GM12878 (cell line): ENCODE results near the gene FAM222A. TPM values are rescaled to one million over a fixed set of nuclear protein-coding genes. Genes with fewer than 3 reads are reported as not detected.

Experiments
- ATAC-seq: fragments of 200-7000 bp; cut with Tn5 transposase; 3 replicates; pipeline ENCODE4 v1.9.1; 2020; ENCODE audit warnings: mild to moderate bottlenecking, moderate library complexity
- BruUV-seq: library from RNA; stranded (reverse); fragments of 400-500 nt; replicated peaks from 2 replicates; lab custom pipeline; 2021; lab: Mats Ljungman, UMichigan
- CTCF ChIA-PET: fragments of 300-600 bp; sonication (Branson Sonifier 250); formaldehyde crosslinking; extraction: SDS; loops from one replicate; lab custom pipeline; 2021; ENCODE audit warnings: inconsistent platforms; lab: Yijun Ruan, JAX
- POLR2A ChIA-PET: fragments of 350-600 bp; formaldehyde crosslinking; extraction: SDS; loops from one replicate; lab custom pipeline; 2021; ENCODE audit warnings: inconsistent platforms; lab: Charles Lee
- RAD21 ChIA-PET: fragments of 300-600 bp; sonication (Branson Sonifier 250); formaldehyde crosslinking; loops from one replicate; lab custom pipeline; 2023; ENCODE audit warnings: antibody characterized with exemption; ENCODE audit not compliant: unreplicated experiment; lab: Charles Lee
- SMC1A ChIA-PET: fragments of 300-600 bp; sonication (Branson Sonifier 250); formaldehyde crosslinking; loops from one replicate; lab custom pipeline; 2023; ENCODE audit not compliant: unreplicated experiment, uncharacterized antibody; lab: Charles Lee
- DNase-seq: peaks from one replicate; pipeline ENCODE4 v3.0.0-alpha.2; 2011; ENCODE audit warnings: low read depth, low spot score
- FAIRE-seq: peaks from 3 replicates; lab custom pipeline; 2011; peaks lifted over from hg19 to GRCh38; lab: Jason Lieb, UNC
- H2AFZ ChIP-seq: 2 replicates; pipeline ENCODE4 v1.6.0; 2011; ENCODE audit warnings: low read depth, low read length, control low read depth; ENCODE audit not compliant: control insufficient read depth
- H3K27ac ChIP-seq: 2 replicates; pipeline ENCODE4 v1.5.1; 2011; ENCODE audit warnings: control low read depth; ENCODE audit not compliant: control insufficient read depth, insufficient read depth
- H3K27me3 ChIP-seq, 2 experiments: replicated peaks in 1 of 2; 2 replicates each; pipeline versions ENCODE4 v1.6.0 to v1.6.1; 2011; ENCODE audit warnings: low read length in 1 of 2; ENCODE audit not compliant: control insufficient read depth in 2 of 2, insufficient read depth in 2 of 2
- H3K36me3 ChIP-seq, 2 experiments: 2 replicates each; pipeline ENCODE4 v1.5.1; 2011; ENCODE audit warnings: low read length in 1 of 2; ENCODE audit not compliant: control insufficient read depth in 2 of 2, insufficient read depth in 2 of 2
- H3K4me1 ChIP-seq: 2 replicates; pipeline ENCODE4 v1.6.1; 2011; ENCODE audit warnings: mild to moderate bottlenecking, low read length, moderate library complexity, mixed read lengths; ENCODE audit not compliant: control insufficient read depth, insufficient read depth
- H3K4me2 ChIP-seq: 2 replicates; pipeline ENCODE4 v1.6.0; 2011; ENCODE audit warnings: control low read depth; ENCODE audit not compliant: control insufficient read depth, insufficient read depth
- H3K4me3 ChIP-seq: fragments of 200-600 bp; sonication (generic); 2 replicates; pipeline ENCODE4 v1.5.1; 2016
- H3K79me2 ChIP-seq: 2 replicates; pipeline ENCODE4 v1.6.0; 2011; ENCODE audit warnings: low read length; ENCODE audit not compliant: control insufficient read depth, insufficient read depth
- H3K9ac ChIP-seq: 2 replicates; pipeline ENCODE4 v1.8.0; 2011; ENCODE audit warnings: low read length, control low read depth, mixed read lengths; ENCODE audit not compliant: control insufficient read depth, insufficient read depth
- H3K9me3 ChIP-seq: replicated peaks from 3 replicates; pipeline ENCODE4 v1.5.1; 2011; ENCODE audit warnings: mild to moderate bottlenecking, low read length; ENCODE audit not compliant: control insufficient read depth, insufficient read depth
- H4K20me1 ChIP-seq: 2 replicates; pipeline ENCODE4 v1.6.0; 2011; ENCODE audit not compliant: control insufficient read depth, insufficient read depth
- ATF3 ChIP-seq: IDR thresholded peaks from 2 replicates; pipeline ENCODE4 v1.6.1; 2011; ENCODE audit warnings: low read depth, mild to moderate bottlenecking, low read length, moderate library complexity, borderline replicate concordance; ENCODE audit errors: extremely low read depth
- CBX5 ChIP-seq: sonication (generic); IDR thresholded peaks from 2 replicates; pipeline ENCODE4 v1.6.1; 2016; ENCODE audit warnings: low read depth, moderate library complexity, mild to moderate bottlenecking, inconsistent platforms
- CHD4 ChIP-seq: fragments of 200-600 bp; sonication (generic); IDR thresholded peaks from 2 replicates; pipeline ENCODE4 v1.6.1; 2016; ENCODE audit warnings: mild to moderate bottlenecking
- GABPA ChIP-seq: IDR thresholded peaks from 2 replicates; pipeline ENCODE4 v1.6.1; 2014; ENCODE audit warnings: antibody characterized with exemption, low read depth, mild to moderate bottlenecking, inconsistent platforms
- GATAD2B ChIP-seq: fragments of 450-650 bp; conservative IDR thresholded peaks from 2 replicates; pipeline ENCODE4 v1.6.1; 2017; ENCODE audit warnings: low read depth, mild to moderate bottlenecking, moderate library complexity
- IRF4 ChIP-seq: IDR thresholded peaks from 2 replicates; pipeline ENCODE4 v1.6.1; 2011; ENCODE audit warnings: low read depth, low read length
- SIX5 ChIP-seq: IDR thresholded peaks from 2 replicates; pipeline ENCODE4 v1.6.1; 2011; ENCODE audit warnings: mild to moderate bottlenecking, low read depth, low read length, moderate library complexity; ENCODE audit not compliant: severe bottlenecking
- SRF ChIP-seq, 2 experiments: IDR thresholded peaks; 2 replicates each; pipeline ENCODE4 v1.6.1; 2011; ENCODE audit warnings: low read depth in 2 of 2, low read length in 2 of 2, mild to moderate bottlenecking in 1 of 2, moderate library complexity in 1 of 2
- ZNF687 ChIP-seq: fragments of 450-650 bp; IDR thresholded peaks from 2 replicates; pipeline ENCODE4 v1.6.1; 2017; ENCODE audit warnings: mild to moderate bottlenecking, moderate library complexity
- ZZZ3 ChIP-seq: IDR thresholded peaks from 2 replicates; pipeline ENCODE4 v1.6.1; 2011; ENCODE audit warnings: low read depth; ENCODE audit not compliant: control insufficient read depth, insufficient read length
- WGBS: methylation state at CpG from one replicate; pipeline ENCODE4 v1.1.6; 2016; ENCODE audit warnings: low lambda C conversion rate; ENCODE audit not compliant: insufficient replicate concordance, insufficient coverage; ENCODE audit errors: missing lambda C conversion rate; 5-methylcytosine and 5-hydroxymethylcytosine counted together
- in situ Hi-C: fragments of 300-500 bp; cut with MboI; formaldehyde crosslinking; loops from 9 replicates; pipeline ENCODE4 v1.14.3; 2018; ENCODE audit warnings: mixed read lengths
- intact Hi-C: fragments of 100-400 bp; cut with micrococcal nuclease; formaldehyde crosslinking; loops from one replicate; pipeline ENCODE4 v1.14.2; 2022; ENCODE audit not compliant: unreplicated experiment
- polyA plus RNA-seq, 11 experiments: library from polyadenylated mRNA; depleted of rRNA in 4 of 11; unstranded in 6 of 11; stranded (reverse) in 5 of 11; fragments of >200 nt; fragmentation: Nextera tagmentation in 4 of 11; fragmentation: Illumina TruSeq in 1 of 11; extraction: Ambion mirVana in 4 of 11; extraction: Trizol in 1 of 11; gene quantifications; 1 replicate in 1 of 11; 2 replicates in 10 of 11; pipeline versions ENCODE4 v1.2.1 to v1.2.3, GENCODE V29; 2011 to 2016; ENCODE audit warnings: inconsistent platforms in 2 of 11, missing spikeins in 2 of 11, low read depth in 1 of 11
- total RNA-seq, 4 experiments: library from RNA; depleted of rRNA in 3 of 4; stranded (reverse); fragments of >200 nt in 3 of 4; fragmentation: Illumina TruSeq in 1 of 4; extraction: Trizol in 1 of 4; gene quantifications; 2 replicates each; pipeline versions ENCODE4 v1.2.1 to v1.2.3, GENCODE V29; 2013 to 2021
- TF ChIP-seq, protein P1 (sequence below): fragments of 450-650 bp; IDR thresholded peaks from 2 replicates; pipeline ENCODE4 v1.6.1; 2016; ENCODE audit warnings: mild to moderate bottlenecking

FAM222A gene
- total and polyA plus RNA-seq, 10 of the 15 experiments (the other 5 are each of a cell fraction or from before 2014, with no cell fraction given): 0.04 to 0.49 (median 0.14) TPM; not detected in 3

GRCh38 chr12:109763201-109763841, 49.7 kb downstream of the FAM222A start:
- Histone ChIP-seq H3K27ac (no peak overlapping the region), H2AFZ (no peak overlapping the region), H3K9ac (no peak overlapping the region), H3K4me1 (no peaks in the 10 kb centered on the region), H3K79me2 (no peaks in the 10 kb centered on the region), H3K9me3 (no peaks in the 10 kb centered on the region; the same call in 2 of the 3 replicates), H3K4me3 (no peak overlapping the region), H4K20me1 (no peaks in the 10 kb centered on the region), H3K27me3 (no peaks in the 10 kb centered on the region), H3K4me2 (no peak overlapping the region), H3K36me3 (no peaks in the 10 kb centered on the region)
- CTCF ChIA-PET: interaction anchor here (0.8 kb wide), 1 partner anchor 227 kb away, joined by 3 read pairs; no protein-coding TSS in a partner anchor
- SMC1A ChIA-PET: interaction anchor here (1.0 kb wide), 1 partner anchor 82 kb away, joined by 3 read pairs; no protein-coding TSS in a partner anchor
- POLR2A ChIA-PET: no interaction called here
- TF ChIP-seq CBX5 (no peak), IRF4 (no peak), GABPA (no peak), SRF (IDR thresholded peaks at IDR 0.05; ENCODE audit: low read depth in 2 of 2, low read length in 2 of 2) (no peak), ATF3 (no peak), SIX5 (no peak), ZZZ3 (no peak), ZNF687 (no peak), GATAD2B (no peak), CHD4 (no peak)
- TF ChIP-seq, protein P1, sequence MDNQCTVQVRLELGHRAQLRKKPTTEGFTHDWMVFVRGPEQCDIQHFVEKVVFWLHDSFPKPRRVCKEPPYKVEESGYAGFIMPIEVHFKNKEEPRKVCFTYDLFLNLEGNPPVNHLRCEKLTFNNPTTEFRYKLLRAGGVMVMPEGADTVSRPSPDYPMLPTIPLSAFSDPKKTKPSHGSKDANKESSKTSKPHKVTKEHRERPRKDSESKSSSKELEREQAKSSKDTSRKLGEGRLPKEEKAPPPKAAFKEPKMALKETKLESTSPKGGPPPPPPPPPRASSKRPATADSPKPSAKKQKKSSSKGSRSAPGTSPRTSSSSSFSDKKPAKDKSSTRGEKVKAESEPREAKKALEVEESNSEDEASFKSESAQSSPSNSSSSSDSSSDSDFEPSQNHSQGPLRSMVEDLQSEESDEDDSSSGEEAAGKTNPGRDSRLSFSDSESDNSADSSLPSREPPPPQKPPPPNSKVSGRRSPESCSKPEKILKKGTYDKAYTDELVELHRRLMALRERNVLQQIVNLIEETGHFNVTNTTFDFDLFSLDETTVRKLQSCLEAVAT: no peak
- in situ Hi-C loops: no loop called here
- no peak for FAIRE-seq
- 2% methylated on average over 3 of the region's 3 CpGs for whole genome bisulfite sequencing
- DNase-seq: no peak
- BruUV-seq: no TSS peak
- no peak for ATAC-seq
- intact Hi-C loops: no loop called here
- RAD21 ChIA-PET: interaction anchor here (0.7 kb wide), 1 partner anchor 282 kb away, joined by 3 read pairs; no protein-coding TSS in a partner anchor
